Tibial nerve (tissue), 4 donors: ENCODE measurements around the gene HMOX1.

Source experiments
- CTCF ChIP-seq, 5 experiments: fragments of 200-600 bp in 3 of 5; fragments of 450-650 bp in 2 of 5; sonication (generic) in 3 of 5; IDR thresholded peaks; one replicate each; pipeline ENCODE4 v1.5.1; 2016 to 2019; ENCODE audit warnings: antibody characterized with exemption in 5 of 5, mild to moderate bottlenecking in 3 of 5, moderate library complexity in 2 of 5
- EP300 ChIP-seq, 2 donors: sonication (generic); formaldehyde crosslinking; IDR thresholded peaks; one replicate each; pipeline ENCODE4 v1.6.1; 2017; ENCODE audit warnings: antibody characterized with exemption in 2 of 2, mild to moderate bottlenecking in 1 of 2
- POLR2A ChIP-seq, 2 donors: fragments of 450-650 bp; IDR thresholded peaks; one replicate each; pipeline ENCODE4 v1.6.1; 2017; ENCODE audit warnings: antibody characterized with exemption in 2 of 2, mild to moderate bottlenecking in 2 of 2, moderate library complexity in 2 of 2

- TF ChIP-seq CTCF (IDR thresholded peaks at IDR 0.05) (no peak), EP300 (IDR thresholded peaks at IDR 0.05) (no peak), POLR2A (IDR thresholded peaks at IDR 0.05) (no peak)
Measured at GRCh38 chr22:35422145-35422544, 41.2 kb downstream of the HMOX1 start.
